Glutamatergic neuron (in vitro differentiated cells): ENCODE data around the gene ORMDL2. TPM values are rescaled to one million over a fixed set of nuclear protein-coding genes. Genes with fewer than 3 reads are reported as not detected.
A peak's percentile ranks its signal among the peaks of the same experiment; 100 is the strongest.

Experiments used
- DNase-seq: peaks from one replicate; pipeline ENCODE4 v3.0.0; 2022
- H3K27ac Mint-ChIP-seq: one replicate; pipeline ENCODE4 v1.8.0; 2020; ENCODE audit warnings: mild to moderate bottlenecking, mixed read lengths, inconsistent platforms; ENCODE audit not compliant: unreplicated experiment
- H3K27me3 Mint-ChIP-seq: one replicate; pipeline ENCODE4 v1.8.0; 2020; ENCODE audit warnings: mild to moderate bottlenecking, moderate library complexity, mixed read lengths, inconsistent platforms; ENCODE audit not compliant: unreplicated experiment
- H3K36me3 Mint-ChIP-seq: one replicate; pipeline ENCODE4 v1.8.0; 2020; ENCODE audit warnings: mild to moderate bottlenecking, mixed read lengths, inconsistent platforms; ENCODE audit not compliant: unreplicated experiment
- H3K4me1 Mint-ChIP-seq: one replicate; pipeline ENCODE4 v1.8.0; 2020; ENCODE audit warnings: mild to moderate bottlenecking, low read depth, mixed read lengths, inconsistent platforms; ENCODE audit not compliant: unreplicated experiment
- H3K4me3 Mint-ChIP-seq: one replicate; pipeline ENCODE4 v1.8.0; 2020; ENCODE audit warnings: mild to moderate bottlenecking, mixed read lengths, inconsistent platforms; ENCODE audit not compliant: unreplicated experiment
- H3K9me3 Mint-ChIP-seq: one replicate; pipeline ENCODE4 v1.8.0; 2020; ENCODE audit warnings: mild to moderate bottlenecking, moderate library complexity, mixed read lengths, inconsistent platforms; ENCODE audit not compliant: unreplicated experiment
- CTCF ChIP-seq: fragments of 200-600 bp; sonication (generic); IDR thresholded peaks from one replicate; pipeline ENCODE4 v1.5.0; 2021; ENCODE audit not compliant: partially characterized antibody, unreplicated experiment
- long read RNA-seq: library from polyadenylated mRNA; unstranded; transcript quantifications from one replicate; pipeline ENCODE4 v2.0.0, GENCODE V29; 2020; ENCODE audit not compliant: unreplicated experiment
- total RNA-seq: library from RNA; stranded (reverse); fragmentation: NEBNext Ultra II Directional; extraction: Animal tissue kit (Norgen Biotek cat#: 25700); gene quantifications from one replicate; pipeline ENCODE4 v1.2.1, GENCODE V29; 2021; ENCODE audit not compliant: unreplicated experiment

Gene ORMDL2
- 47.6 TPM for total RNA-seq
- long read RNA-seq, transcript ORMDL2-201 (4 exons, 2,141 nt): major isoform, 20 of 22 reads
- long read RNA-seq, partial matches to known transcripts: 0 of 22 reads
- long read RNA-seq, other reads (novel, unspliced or antisense): 1 of 22 reads

GRCh38 chr12:55817345-55818139 is at the start of gene ORMDL2, which contains the start of gene SARNP:
TSS of gene ORMDL2 (plus strand) at chr12:55818041. CDS start at chr12:55819000, 959 bp downstream.
TSS of gene SARNP (minus strand) at chr12:55817724. CDS start at chr12:55817701, 23 bp downstream.
- peaks cover 13% of the 10 kb centered on the region for H3K4me1 Mint-ChIP-seq
- peaks cover 4% of the 10 kb centered on the region for H3K9me3 Mint-ChIP-seq
- no peaks in the 10 kb centered on the region for H3K36me3 Mint-ChIP-seq
- H3K27ac Mint-ChIP-seq: no peak within 1 kb of the TSS
- H3K27me3 Mint-ChIP-seq: no peaks in the 10 kb centered on the region
- peak; percentile 94 for DNase-seq
- no peak for TF ChIP-seq CTCF
- H3K4me3 Mint-ChIP-seq: no peak within 1 kb of the TSS

DNA sequence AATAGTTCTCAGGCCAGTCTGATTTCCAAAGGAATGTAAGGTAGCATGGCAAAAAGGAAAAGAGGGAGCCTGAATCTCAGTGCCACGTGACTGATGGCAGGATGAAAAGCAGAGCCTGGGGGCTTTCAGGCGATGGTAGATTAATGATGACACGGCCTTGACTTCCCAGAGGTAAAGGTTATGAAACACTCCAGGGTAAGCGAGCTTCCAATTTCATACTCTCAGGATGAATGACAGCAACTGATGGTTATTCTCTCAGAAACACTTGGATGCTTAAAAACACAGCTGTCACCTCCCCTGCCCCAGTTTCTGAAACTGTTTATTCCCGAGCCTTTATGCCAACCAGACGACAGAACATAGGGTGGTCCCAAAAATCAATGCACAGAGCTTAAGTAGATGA is 46.1 kb upstream of the ORMDL2 start:
- TF ChIP-seq CTCF: no peak
- Mint-ChIP-seq H3K4me1 (peaks cover 8% of the 10 kb centered on the region), H3K9me3 (no peaks in the 10 kb centered on the region), H3K27me3 (peaks cover 4% of the 10 kb centered on the region), H3K27ac (peak overlapping the region; percentile 35), H3K4me3 (no peak overlapping the region), H3K36me3 (no peaks in the 10 kb centered on the region)
- DNase-seq: no peak

DNA sequence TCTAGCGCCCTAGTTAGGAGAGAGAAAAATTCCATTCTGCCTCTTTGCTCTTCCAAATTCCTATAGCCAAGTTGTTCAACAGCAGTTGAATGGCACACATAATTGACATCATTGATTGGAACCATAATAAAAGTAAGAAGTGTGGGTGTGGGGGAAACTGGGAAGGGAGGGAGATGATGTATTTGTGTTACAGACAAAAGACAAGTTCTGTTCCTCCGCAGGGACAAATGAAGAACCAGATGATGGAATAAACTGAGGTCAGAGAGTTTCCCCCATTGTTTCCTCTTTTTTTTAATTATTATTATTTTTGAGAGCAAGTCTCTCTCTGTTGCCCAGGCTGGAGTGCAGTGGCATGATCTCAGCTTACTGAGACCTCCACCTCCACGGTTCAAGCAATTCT is 40.0 kb upstream of the ORMDL2 start:
- Mint-ChIP-seq H3K36me3 (no peaks in the 10 kb centered on the region), H3K27me3 (peaks cover 5% of the 10 kb centered on the region), H3K9me3 (peaks cover 3% of the 10 kb centered on the region), H3K4me3 (no peak overlapping the region), H3K27ac (no peak overlapping the region), H3K4me1 (no peaks in the 10 kb centered on the region)
- TF ChIP-seq CTCF: no peak
- DNase-seq: no peak

- Mint-ChIP-seq H3K4me1 (no peaks in the 10 kb centered on the region), H3K27ac (no peak overlapping the region), H3K9me3 (peaks cover 4% of the 10 kb centered on the region), H3K36me3 (no peaks in the 10 kb centered on the region), H3K4me3 (no peak overlapping the region), H3K27me3 (peaks cover 5% of the 10 kb centered on the region)
- no peak for DNase-seq
- TF ChIP-seq CTCF: no peak
Measured at GRCh38 chr12:55780685-55781084, 37.2 kb upstream of the ORMDL2 start.

DNA sequence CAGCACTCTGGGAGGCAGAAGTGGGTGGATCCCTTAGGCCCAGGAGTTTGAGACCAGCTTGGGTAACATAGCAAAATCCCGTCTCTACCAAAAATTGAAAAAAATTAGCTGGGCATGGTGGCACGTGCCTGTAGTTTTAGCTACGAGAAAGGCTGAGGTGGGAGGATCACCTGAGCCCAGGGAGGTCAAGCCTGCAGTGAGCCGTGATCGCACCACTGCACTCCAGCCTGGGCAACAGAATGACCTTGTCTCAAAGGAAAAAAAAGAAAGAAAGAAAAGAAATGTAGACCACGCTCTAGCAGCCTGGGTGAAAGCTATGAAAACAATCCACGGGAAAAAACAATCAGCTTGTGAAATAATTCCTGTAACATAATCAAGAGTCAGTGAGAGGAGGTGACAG is 29.3 kb upstream of the ORMDL2 start:
- H3K36me3 Mint-ChIP-seq: no peaks in the 10 kb centered on the region
- peaks cover 2% of the 10 kb centered on the region for H3K9me3 Mint-ChIP-seq
- no peak overlapping the region for H3K27ac Mint-ChIP-seq
- no peak for DNase-seq
- no peaks in the 10 kb centered on the region for H3K27me3 Mint-ChIP-seq
- no peaks in the 10 kb centered on the region for H3K4me1 Mint-ChIP-seq
- no peak overlapping the region for H3K4me3 Mint-ChIP-seq
- TF ChIP-seq CTCF: no peak
